Measurements from ENCODE around the gene FILIP1. TPM values are rescaled to one million over a fixed set of nuclear protein-coding genes. Genes with fewer than 3 reads are reported as not detected.

FILIP1 gene
- total RNA-seq, 3 donors from 2014 or later (not counting 1 experiment from before 2014, with no cell fraction given) = not detected

GRCh38 chr6:75286955-75287354, 206.6 kb downstream of the FILIP1 start:
- Mint-ChIP-seq H3K27me3 (ENCODE audit: low read depth in 2 of 2) (no peaks in the 10 kb centered on the region), H3K4me1 (peaks cover 17 to 18% of the 10 kb centered on the region in 2 donors), H3K9me3 (no peaks in the 10 kb centered on the region), H3K27ac (no peak overlapping the region), H3K4me3 (peak overlapping the region; percentile 62), H3K36me3 (no peaks in the 10 kb centered on the region)
- no peak for ATAC-seq
- TF ChIP-seq CTCF (IDR thresholded peaks at IDR 0.05) = no peak
- H3K36me3 ChIP-seq (ENCODE audit: control insufficient read depth, insufficient read depth, low read length) = no peaks in the 10 kb centered on the region
- peaks cover 9% of the 10 kb centered on the region for H3K4me1 ChIP-seq (ENCODE audit: control insufficient read depth, insufficient read depth, low read length)
- intact Hi-C loops (cut with micrococcal nuclease) = no loop called here
- no peak overlapping the region for H3K4me3 ChIP-seq (ENCODE audit: low read length)
- no peaks in the 10 kb centered on the region for H3K27me3 ChIP-seq (ENCODE audit: control insufficient read depth, insufficient read depth, low read length)
- no peaks in the 10 kb centered on the region for H3K9me3 ChIP-seq (ENCODE audit: control insufficient read depth, insufficient read depth, low read length)
- no peak for DNase-seq
- no peak overlapping the region for H3K27ac ChIP-seq (ENCODE audit: low read length)
- 88% methylated on average over 2 of the region's 2 CpGs for WGBS (ENCODE audit: insufficient coverage)

GRCh38 chr6:75285283-75285639, 208.3 kb downstream of the FILIP1 start:
- Mint-ChIP-seq H3K27ac (no peak overlapping the region), H3K9me3 (no peaks in the 10 kb centered on the region), H3K27me3 (ENCODE audit: low read depth in 2 of 2) (no peaks in the 10 kb centered on the region), H3K4me1 (peaks cover 18 to 20% of the 10 kb centered on the region in 2 donors), H3K36me3 (no peaks in the 10 kb centered on the region), H3K4me3 (no peak overlapping the region)
- ATAC-seq (no peak), DNase-seq (no peak)
- WGBS (ENCODE audit: insufficient coverage) = 7% methylated on average over 3 of the region's 6 CpGs
- no peaks in the 10 kb centered on the region for H3K9me3 ChIP-seq (ENCODE audit: control insufficient read depth, insufficient read depth, low read length)
- intact Hi-C loops (cut with micrococcal nuclease) = loop anchor here (2.0 kb wide), 3 partner anchors 16 to 1630 kb away; no protein-coding TSS in a partner anchor
- H3K36me3 ChIP-seq (ENCODE audit: control insufficient read depth, insufficient read depth, low read length) = no peaks in the 10 kb centered on the region
- peaks cover 9% of the 10 kb centered on the region for H3K4me1 ChIP-seq (ENCODE audit: control insufficient read depth, insufficient read depth, low read length)
- no peak for TF ChIP-seq CTCF (IDR thresholded peaks at IDR 0.05)
- no peaks in the 10 kb centered on the region for H3K27me3 ChIP-seq (ENCODE audit: control insufficient read depth, insufficient read depth, low read length)
- peak overlapping the region; percentile 94 for H3K4me3 ChIP-seq (ENCODE audit: low read length)
- peak overlapping the region; percentile 89 for H3K27ac ChIP-seq (ENCODE audit: low read length)

GRCh38 chr6:75284632-75285282, 208.8 kb downstream of the FILIP1 start, which contains the start of gene TMEM30A:
Gene TMEM30A, minus strand, starts transcription at chr6:75284792. Its CDS starts 154 bp downstream, at chr6:75284638.
- Mint-ChIP-seq H3K27me3 (ENCODE audit: low read depth in 2 of 2) (no peaks in the 10 kb centered on the region), H3K36me3 (no peaks in the 10 kb centered on the region), H3K4me3 (no peak within 1 kb of the TSS), H3K27ac (no peak within 1 kb of the TSS), H3K9me3 (no peaks in the 10 kb centered on the region), H3K4me1 (peaks cover 22 to 24% of the 10 kb centered on the region in 2 donors)
- DNase-seq (peak; percentile 87 to 100), ATAC-seq (peak; percentile 86 to 97 (median 89))
- intact Hi-C loops (cut with micrococcal nuclease) = loop anchor here (1.0 to 2.0 kb wide), 4 partner anchors 16 to 1630 kb away; partner anchors contain the start of gene COX7A2
- no peak for TF ChIP-seq CTCF (IDR thresholded peaks at IDR 0.05)
- WGBS (ENCODE audit: insufficient coverage) = under 1% methylated on average over 55 of the region's 55 CpGs
- Histone ChIP-seq H3K4me1 (ENCODE audit: control insufficient read depth, insufficient read depth, low read length) (peaks cover 9% of the 10 kb centered on the region), H3K36me3 (ENCODE audit: control insufficient read depth, insufficient read depth, low read length) (no peaks in the 10 kb centered on the region), H3K9me3 (ENCODE audit: control insufficient read depth, insufficient read depth, low read length) (no peaks in the 10 kb centered on the region), H3K4me3 (ENCODE audit: low read length) (peak within 1 kb of the TSS; percentile 94), H3K27me3 (ENCODE audit: control insufficient read depth, insufficient read depth, low read length) (no peaks in the 10 kb centered on the region), H3K27ac (ENCODE audit: low read length) (peak within 1 kb of the TSS; percentile 89)
